Endodermal cell (in vitro differentiated cells): Measurements from ENCODE around the gene POMT2. TPM values are rescaled to one million over a fixed set of nuclear protein-coding genes. Genes with fewer than 3 reads are reported as not detected.
A peak's percentile ranks its signal among the peaks of the same experiment; 100 is the strongest.

Experiments
- DNase-seq: peaks from one replicate; pipeline ENCODE4 v3.0.0-alpha.2; 2017
- H3K27ac ChIP-seq: 2 replicates; pipeline ENCODE4 v1.5.1; 2013; ENCODE audit warnings: mild to moderate bottlenecking, low read depth, low read length, moderate library complexity
- H3K27me3 ChIP-seq: 2 replicates; pipeline ENCODE4 v1.6.1; 2013; ENCODE audit warnings: mild to moderate bottlenecking, low read length, moderate library complexity; ENCODE audit not compliant: insufficient read depth, control insufficient read depth, poor library complexity, severe bottlenecking
- H3K36me3 ChIP-seq: 2 replicates; pipeline ENCODE4 v1.7.0; 2013; ENCODE audit warnings: mild to moderate bottlenecking, low read length, moderate library complexity; ENCODE audit not compliant: control insufficient read depth, insufficient read depth
- H3K4me1 ChIP-seq: one replicate; pipeline ENCODE4 v1.7.0; 2013; ENCODE audit warnings: low read length; ENCODE audit not compliant: control insufficient read depth, insufficient read depth
- H3K4me3 ChIP-seq: 2 replicates; pipeline ENCODE4 v1.5.1; 2013; ENCODE audit warnings: mild to moderate bottlenecking, low read length, moderate library complexity
- H3K9ac ChIP-seq: 2 replicates; pipeline ENCODE4 v1.6.1; 2013; ENCODE audit warnings: mild to moderate bottlenecking, low read length, moderate library complexity; ENCODE audit not compliant: poor library complexity, severe bottlenecking; ENCODE audit errors: extremely low read depth
- H3K9me3 ChIP-seq: 2 replicates; pipeline ENCODE4 v1.6.1; 2013; ENCODE audit warnings: mild to moderate bottlenecking, low read length, moderate library complexity; ENCODE audit not compliant: control insufficient read depth
- H3K27ac Mint-ChIP-seq: 2 replicates; pipeline ENCODE4 v1.8.0; 2020; ENCODE audit warnings: mixed read lengths
- H3K27me3 Mint-ChIP-seq: 2 replicates; pipeline ENCODE4 v1.8.0; 2021; ENCODE audit warnings: mild to moderate bottlenecking, mixed read lengths; ENCODE audit not compliant: insufficient read depth
- H3K36me3 Mint-ChIP-seq: 2 replicates; pipeline ENCODE4 v1.8.0; 2020; ENCODE audit warnings: low read depth, mixed read lengths
- H3K4me1 Mint-ChIP-seq: 2 replicates; pipeline ENCODE4 v1.8.0; 2020; ENCODE audit warnings: mixed read lengths
- H3K4me3 Mint-ChIP-seq: 2 replicates; pipeline ENCODE4 v1.8.0; 2020; ENCODE audit warnings: mild to moderate bottlenecking, moderate library complexity, mixed read lengths
- H3K9me3 Mint-ChIP-seq: 2 replicates; pipeline ENCODE4 v1.8.0; 2020; ENCODE audit warnings: mild to moderate bottlenecking, mixed read lengths
- CTCF ChIP-seq: fragments of 200-600 bp; sonication (generic); conservative IDR thresholded peaks from 2 replicates; pipeline ENCODE4 v1.5.0; 2021; ENCODE audit warnings: antibody characterized with exemption, mild to moderate bottlenecking
- WGBS, 2 experiments: methylation state at CpG; one replicate each; pipeline versions ENCODE4 v1.1.5 to v1.1.7; 2013; ENCODE audit warnings: missing lambda C conversion rate in 2 of 2, mixed read lengths in 1 of 2; ENCODE audit not compliant: insufficient coverage in 1 of 2, insufficient read length in 1 of 2; 5-methylcytosine and 5-hydroxymethylcytosine counted together
- total RNA-seq, 2 donors: library from RNA; stranded (reverse); fragmentation: NEBNext Ultra II Directional in 1 of 2; extraction: Animal tissue kit (Norgen Biotek cat#: 25700) in 1 of 2; gene quantifications; 2 replicates in 1 of 2; 3 replicates in 1 of 2; pipeline ENCODE4 v1.2.1, GENCODE V29; 2021

Gene POMT2
- total RNA-seq, 2 donors from 2014 or later, result 58.5 to 70.6 TPM

GRCh38 chr14:77231721-77232120 is 89.0 kb downstream of the POMT2 start:
- Mint-ChIP-seq H3K4me3 (no peak overlapping the region), H3K9me3 (no peaks in the 10 kb centered on the region), H3K27me3 (peaks cover 7% of the 10 kb centered on the region), H3K4me1 (no peaks in the 10 kb centered on the region), H3K36me3 (no peaks in the 10 kb centered on the region), H3K27ac (no peak overlapping the region)
- WGBS, 2 experiments, result 84 to 85% methylated on average over 2 to 3 of the region's 3 CpGs
- no peak for TF ChIP-seq CTCF
- H3K4me3 ChIP-seq, result no peak overlapping the region
- DNase-seq, result no peak
- H3K4me1 ChIP-seq, result no peaks in the 10 kb centered on the region
- H3K27me3 ChIP-seq, result no peaks in the 10 kb centered on the region
- no peaks in the 10 kb centered on the region for H3K9me3 ChIP-seq
- H3K27ac ChIP-seq, result no peak overlapping the region
- no peaks in the 10 kb centered on the region for H3K36me3 ChIP-seq
- H3K9ac ChIP-seq, result no peak overlapping the region

- Mint-ChIP-seq H3K27ac (no peak overlapping the region), H3K36me3 (no peaks in the 10 kb centered on the region), H3K4me3 (no peak overlapping the region), H3K27me3 (peaks cover 7% of the 10 kb centered on the region), H3K9me3 (no peaks in the 10 kb centered on the region), H3K4me1 (no peaks in the 10 kb centered on the region)
- H3K4me1 ChIP-seq, result no peaks in the 10 kb centered on the region
- H3K9ac ChIP-seq, result no peak overlapping the region
- DNase-seq, result no peak
- no peak overlapping the region for H3K27ac ChIP-seq
- no peaks in the 10 kb centered on the region for H3K27me3 ChIP-seq
- no peak for TF ChIP-seq CTCF
- H3K36me3 ChIP-seq, result no peaks in the 10 kb centered on the region
- H3K9me3 ChIP-seq, result no peaks in the 10 kb centered on the region
- WGBS, 2 experiments, result 94 to 100% methylated on average over 1 to 2 of the region's 2 CpGs
- no peak overlapping the region for H3K4me3 ChIP-seq
These were observed 89.8 kb downstream of the POMT2 start for GRCh38 chr14:77230914-77231313.

- 81 to 86% methylated on average over 2 to 6 of the region's 6 CpGs for WGBS, 2 experiments
- no peak overlapping the region for H3K4me3 Mint-ChIP-seq
- H3K36me3 Mint-ChIP-seq, result no peaks in the 10 kb centered on the region
- H3K27me3 ChIP-seq, result no peaks in the 10 kb centered on the region
- H3K36me3 ChIP-seq, result no peaks in the 10 kb centered on the region
- no peak overlapping the region for H3K4me3 ChIP-seq
- no peaks in the 10 kb centered on the region for H3K9me3 ChIP-seq
- peaks cover 13% of the 10 kb centered on the region for H3K4me1 Mint-ChIP-seq
- DNase-seq, result no peak
- no peaks in the 10 kb centered on the region for H3K9me3 Mint-ChIP-seq
- H3K9ac ChIP-seq, result no peak overlapping the region
- no peak overlapping the region for H3K27ac ChIP-seq
- peaks cover 7% of the 10 kb centered on the region for H3K27me3 Mint-ChIP-seq
- TF ChIP-seq CTCF, result peak; percentile 53
- H3K27ac Mint-ChIP-seq, result no peak overlapping the region
- H3K4me1 ChIP-seq, result peaks cover 7% of the 10 kb centered on the region
These were observed 92.6 kb downstream of the POMT2 start for GRCh38 chr14:77228056-77228455.
